ENCODE measurements around the gene RETREG3. TPM values are rescaled to one million over a fixed set of nuclear protein-coding genes. Genes with fewer than 3 reads are reported as not detected.
A peak's percentile ranks its signal among the peaks of the same experiment; 100 is the strongest.

RETREG3 gene
- total and polyA plus RNA-seq, 2 donors (not counting 1 experiment from before 2014, with no cell fraction given), result 44.1 to 108 TPM

DNA sequence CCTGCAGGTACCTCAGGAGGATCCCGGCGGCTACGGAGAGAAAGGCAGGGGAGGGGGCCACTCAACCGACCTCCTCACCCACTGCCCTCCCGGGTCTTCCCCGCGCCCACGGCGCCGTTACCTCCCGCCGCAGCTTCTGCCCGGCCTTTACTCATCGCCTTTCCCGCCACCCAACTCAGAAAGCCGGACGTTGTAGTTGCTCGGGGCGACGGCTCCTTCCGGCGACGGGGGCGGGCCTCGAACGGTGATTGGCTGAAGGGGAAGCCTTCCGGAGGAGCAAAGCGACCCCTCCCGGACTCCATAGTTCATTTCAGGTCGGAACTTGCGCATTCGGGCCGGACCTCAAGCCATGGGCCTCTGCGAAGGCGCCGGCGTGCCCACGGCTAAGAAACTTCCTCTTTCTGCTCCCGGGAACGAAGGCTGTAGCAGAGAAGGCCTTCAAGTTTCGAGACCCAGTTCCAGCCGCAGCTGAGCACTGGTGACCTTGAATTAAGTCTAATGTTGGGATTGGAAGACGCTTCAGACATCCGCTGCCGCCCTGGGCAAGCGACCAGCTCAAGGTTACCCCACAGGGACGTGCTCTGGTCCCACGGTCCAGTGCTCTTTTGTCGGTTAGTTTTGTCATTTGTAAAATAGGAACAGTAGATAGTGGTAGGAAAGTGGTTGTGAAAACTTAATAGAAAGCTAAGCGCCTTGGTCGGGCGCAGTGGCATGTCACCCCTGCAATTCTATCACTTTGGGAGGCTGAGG is 31.5 kb downstream of the RETREG3 start, which contains the start of gene PSMC3IP:
TSS of gene PSMC3IP (minus strand) at position 198 of the 750 bp plus-strand sequence. CDS start at position 155, 43 bp downstream.
- Histone ChIP-seq H3K27ac (ENCODE audit: low read length in 2 of 2) (peak within 1 kb of the TSS; percentile 45 to 72), H3K79me2 (ENCODE audit: control insufficient read depth, insufficient read depth, low read length) (peaks cover 14% of the 10 kb centered on the region), H3K4me2 (replicated peaks; ENCODE audit: low read depth, low read length, poor library complexity, severe bottlenecking) (peak within 1 kb of the TSS; percentile 93), H3K27me3 (replicated peaks in 1 of 4; ENCODE audit: control extremely low read depth in 1 of 4, control insufficient read depth in 3 of 4, insufficient read depth in 4 of 4, low read length in 3 of 4) (no peaks in the 10 kb centered on the region), H3K9ac (ENCODE audit: low read length) (peak within 1 kb of the TSS; percentile 70), H3K4me1 (ENCODE audit: control insufficient read depth in 2 of 2, insufficient read depth in 2 of 2, low read length in 2 of 2) (peaks cover 12 to 30% of the 10 kb centered on the region in 2 donors), H3K9me3 (ENCODE audit: control extremely low read depth in 1 of 3, control insufficient read depth in 2 of 3, insufficient read depth in 1 of 3, low read length in 2 of 3) (no peaks in the 10 kb centered on the region), H4K20me1 (ENCODE audit: control insufficient read depth, insufficient read depth, low read length, poor library complexity, severe bottlenecking) (peaks cover 15% of the 10 kb centered on the region), H3K4me3 (ENCODE audit: control extremely low read depth in 1 of 5, extremely low read depth in 1 of 5, insufficient read depth in 1 of 5, low read depth in 2 of 5, low read length in 4 of 5) (peak within 1 kb of the TSS; percentile 56 to 82 (median 74)), H2AFZ (ENCODE audit: insufficient read depth, low read depth, low read length, poor library complexity, severe bottlenecking) (peak within 1 kb of the TSS; percentile 85), H3K36me3 (replicated peaks in 1 of 2; ENCODE audit: control extremely low read depth in 1 of 2, control insufficient read depth in 1 of 2, extremely low read depth in 1 of 2, insufficient read depth in 2 of 2, low read length in 1 of 2) (peaks cover 13 to 51% of the 10 kb centered on the region in 2 experiments)
- ChIA-PET CTCF (interaction anchor here (0.6 to 4.3 kb wide), 56 partner anchors 8 to 906 kb away, joined by 3 to 72 read pairs (median 5); partner anchors contain the start of genes BECN1, CAVIN1, CCR10 and CNTD1), POLR2A (interaction anchor here (0.6 to 2.7 kb wide), 20 partner anchors 10 to 1609 kb away, joined by 3 to 19 read pairs (median 6); partner anchors contain the start of genes BECN1, MLX, NAGLU and PLEKHH3)
- Mint-ChIP-seq H3K27me3 (no peaks in the 10 kb centered on the region), H3K4me1 (peaks cover 42% of the 10 kb centered on the region), H3K27ac (peak within 1 kb of the TSS; percentile 99), H3K9me3 (ENCODE audit: insufficient read depth) (no peaks in the 10 kb centered on the region), H3K4me3 (peak within 1 kb of the TSS; percentile 99)
- under 1% methylated on average over 51 of the region's 52 CpGs for whole genome bisulfite sequencing (ENCODE audit: insufficient coverage)
- intact Hi-C loops (cut with micrococcal nuclease), result loop anchor here (1.0 to 10.0 kb wide), 10 partner anchors 10 to 417 kb away; partner anchors contain the start of genes BECN1, COASY, MLX and NAGLU
- peak; percentile 93 for ATAC-seq (ENCODE audit: low read depth)
- no peak for TF ChIP-seq EZH2 (IDR thresholded peaks at IDR 0.05; ENCODE audit: borderline replicate concordance, insufficient read depth, low read depth, low read length, poor library complexity, severe bottlenecking)
- peak; percentile 94 for DNase-seq

DNA sequence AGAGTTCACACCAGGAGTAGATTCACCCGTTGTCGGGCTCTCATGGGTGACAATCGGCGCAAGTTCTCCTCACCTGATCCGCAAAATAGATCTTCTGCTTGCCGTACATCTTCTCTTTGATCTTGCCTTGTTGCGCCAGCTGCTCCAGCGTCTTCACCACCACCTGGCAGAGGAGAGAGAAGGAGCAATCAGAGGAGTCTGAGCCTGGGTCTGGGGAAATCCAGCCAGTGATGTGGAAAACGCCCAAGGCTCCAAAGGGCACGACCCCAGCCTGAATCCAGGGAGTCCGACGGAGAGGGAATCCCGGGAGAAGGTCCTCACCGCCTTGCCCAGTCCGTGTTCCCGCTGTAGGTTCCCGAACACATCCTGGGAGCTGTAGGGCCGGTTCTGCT is 32.0 kb downstream of the RETREG3 start:
- Mint-ChIP-seq H3K27ac (peak overlapping the region; percentile 76), H3K4me3 (peak overlapping the region; percentile 99), H3K4me1 (peaks cover 42% of the 10 kb centered on the region), H3K9me3 (ENCODE audit: insufficient read depth) (no peaks in the 10 kb centered on the region), H3K27me3 (no peaks in the 10 kb centered on the region)
- POLR2A ChIA-PET, result interaction anchor here (0.6 to 2.7 kb wide), 10 partner anchors 10 to 256 kb away, joined by 3 to 19 read pairs (median 9); partner anchors contain the start of genes BECN1, MLX, NAGLU and PSME3
- TF ChIP-seq, protein P1, sequence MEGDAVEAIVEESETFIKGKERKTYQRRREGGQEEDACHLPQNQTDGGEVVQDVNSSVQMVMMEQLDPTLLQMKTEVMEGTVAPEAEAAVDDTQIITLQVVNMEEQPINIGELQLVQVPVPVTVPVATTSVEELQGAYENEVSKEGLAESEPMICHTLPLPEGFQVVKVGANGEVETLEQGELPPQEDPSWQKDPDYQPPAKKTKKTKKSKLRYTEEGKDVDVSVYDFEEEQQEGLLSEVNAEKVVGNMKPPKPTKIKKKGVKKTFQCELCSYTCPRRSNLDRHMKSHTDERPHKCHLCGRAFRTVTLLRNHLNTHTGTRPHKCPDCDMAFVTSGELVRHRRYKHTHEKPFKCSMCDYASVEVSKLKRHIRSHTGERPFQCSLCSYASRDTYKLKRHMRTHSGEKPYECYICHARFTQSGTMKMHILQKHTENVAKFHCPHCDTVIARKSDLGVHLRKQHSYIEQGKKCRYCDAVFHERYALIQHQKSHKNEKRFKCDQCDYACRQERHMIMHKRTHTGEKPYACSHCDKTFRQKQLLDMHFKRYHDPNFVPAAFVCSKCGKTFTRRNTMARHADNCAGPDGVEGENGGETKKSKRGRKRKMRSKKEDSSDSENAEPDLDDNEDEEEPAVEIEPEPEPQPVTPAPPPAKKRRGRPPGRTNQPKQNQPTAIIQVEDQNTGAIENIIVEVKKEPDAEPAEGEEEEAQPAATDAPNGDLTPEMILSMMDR (IDR thresholded peaks at IDR 0.05), result no peak
- no peak for TF ChIP-seq EZH2 (IDR thresholded peaks at IDR 0.05; ENCODE audit: borderline replicate concordance, insufficient read depth, low read depth, low read length, poor library complexity, severe bottlenecking)
- CTCF ChIA-PET, result interaction anchor here (0.9 to 4.3 kb wide), 18 partner anchors 10 to 421 kb away, joined by 3 to 72 read pairs (median 14); partner anchors contain the start of genes CCR10, MLX, PLEKHH3 and RAMP2
- Histone ChIP-seq H3K4me2 (replicated peaks; ENCODE audit: low read depth, low read length, poor library complexity, severe bottlenecking) (peak overlapping the region; percentile 93), H3K27me3 (replicated peaks in 1 of 4; ENCODE audit: control extremely low read depth in 1 of 4, control insufficient read depth in 3 of 4, insufficient read depth in 4 of 4, low read length in 3 of 4) (no peaks in the 10 kb centered on the region), H3K4me1 (ENCODE audit: control insufficient read depth in 2 of 2, insufficient read depth in 2 of 2, low read length in 2 of 2) (peaks cover 12 to 30% of the 10 kb centered on the region in 2 donors), H3K9me3 (ENCODE audit: control extremely low read depth in 1 of 3, control insufficient read depth in 2 of 3, insufficient read depth in 1 of 3, low read length in 2 of 3) (no peaks in the 10 kb centered on the region), H3K9ac (ENCODE audit: low read length) (peak overlapping the region; percentile 70), H4K20me1 (ENCODE audit: control insufficient read depth, insufficient read depth, low read length, poor library complexity, severe bottlenecking) (peaks cover 15% of the 10 kb centered on the region), H3K4me3 (ENCODE audit: control extremely low read depth in 1 of 5, extremely low read depth in 1 of 5, insufficient read depth in 1 of 5, low read depth in 2 of 5, low read length in 4 of 5) (peak overlapping the region; percentile 47 to 77 (median 72)), H3K36me3 (replicated peaks in 1 of 2; ENCODE audit: control extremely low read depth in 1 of 2, control insufficient read depth in 1 of 2, extremely low read depth in 1 of 2, insufficient read depth in 2 of 2, low read length in 1 of 2) (peaks cover 12 to 51% of the 10 kb centered on the region in 2 experiments), H3K27ac (ENCODE audit: low read length in 2 of 2) (peak overlapping the region; percentile 45 to 72), H2AFZ (ENCODE audit: insufficient read depth, low read depth, low read length, poor library complexity, severe bottlenecking) (peak overlapping the region; percentile 85), H3K79me2 (ENCODE audit: control insufficient read depth, insufficient read depth, low read length) (peaks cover 16% of the 10 kb centered on the region)
- intact Hi-C loops (cut with micrococcal nuclease), result loop anchor here (1.0 to 10.0 kb wide), 6 partner anchors 10 to 418 kb away; partner anchors contain the start of genes COASY, MLX, NAGLU and RETREG3
- DNase-seq (no peak), ATAC-seq (ENCODE audit: low read depth) (no peak)
- 12% methylated on average over 16 of the region's 18 CpGs for WGBS (ENCODE audit: insufficient coverage)

Data from B cell (primary cell).